Spleen (tissue), 11 donors: Measurements from ENCODE around the gene PALD1. TPM values are rescaled to one million over a fixed set of nuclear protein-coding genes. Genes with fewer than 3 reads are reported as not detected.

Experiments used
- DNase-seq: peaks from one replicate; pipeline ENCODE4 v3.0.0-alpha.2; 2020
- H3K27ac ChIP-seq, 8 donors: fragments of 200-600 bp; sonication (generic) in 7 of 8; 1 replicate in 4 of 8; 2 replicates in 4 of 8; pipeline versions ENCODE4 v1.5.0 to v1.8.0; 2016 to 2021; ENCODE audit warnings: inconsistent platforms in 4 of 8, mild to moderate bottlenecking in 4 of 8, moderate library complexity in 1 of 8
- H3K27me3 ChIP-seq, 7 donors: fragments of 200-600 bp; sonication (generic) in 6 of 7; replicated peaks in 1 of 7; 1 replicate in 4 of 7; 2 replicates in 3 of 7; pipeline versions ENCODE4 v1.5.0 to v1.8.0; 2016 to 2021; ENCODE audit warnings: inconsistent platforms in 3 of 7, mild to moderate bottlenecking in 1 of 7
- H3K36me3 ChIP-seq, 6 donors: fragments of 200-600 bp; sonication (generic) in 5 of 6; 1 replicate in 4 of 6; 2 replicates in 2 of 6; pipeline versions ENCODE4 v1.5.0 to v1.8.0; 2016 to 2021; ENCODE audit warnings: inconsistent platforms in 2 of 6
- H3K4me1 ChIP-seq, 6 donors: fragments of 200-600 bp; sonication (generic) in 5 of 6; 1 replicate in 3 of 6; 2 replicates in 3 of 6; pipeline versions ENCODE4 v1.5.0 to v1.8.0; 2016 to 2021; ENCODE audit warnings: inconsistent platforms in 3 of 6
- H3K4me3 ChIP-seq, 8 donors: fragments of 200-600 bp; sonication (generic) in 7 of 8; 1 replicate in 4 of 8; 2 replicates in 4 of 8; pipeline versions ENCODE4 v1.5.0 to v1.8.0; 2016 to 2021; ENCODE audit warnings: inconsistent platforms in 4 of 8, mild to moderate bottlenecking in 4 of 8, moderate library complexity in 2 of 8
- H3K9me3 ChIP-seq, 8 donors: fragments of 200-600 bp; sonication (generic) in 7 of 8; 1 replicate in 4 of 8; 2 replicates in 4 of 8; pipeline versions ENCODE4 v1.5.0 to v1.8.0; 2016 to 2021; ENCODE audit warnings: inconsistent platforms in 4 of 8
- POLR2A ChIP-seq, 3 donors: fragments of 450-650 bp; IDR thresholded peaks; one replicate each; pipeline ENCODE4 v1.5.1; 2017; ENCODE audit warnings: antibody characterized with exemption in 3 of 3, mild to moderate bottlenecking in 1 of 3
- POLR2AphosphoS5 ChIP-seq, 3 donors: sonication (generic); formaldehyde crosslinking; IDR thresholded peaks; one replicate each; pipeline ENCODE4 v1.5.1; 2017; ENCODE audit warnings: antibody characterized with exemption in 3 of 3
- WGBS, 5 donors: extraction: QIAGEN DNeasy Blood & Tissue Kit in 3 of 5; methylation state at CpG; one replicate each; pipeline versions ENCODE4 v1.1.5 to v1.1.7; 2013 to 2018; 5-methylcytosine and 5-hydroxymethylcytosine counted together
- intact Hi-C: fragments of 100-400 bp; cut with DNase I; formaldehyde crosslinking; loops from one replicate; pipeline ENCODE4 v1.15.0; 2023; ENCODE audit warnings: low total_unique reads
- polyA plus RNA-seq, 3 donors: library from polyadenylated mRNA; stranded (reverse); fragments of 200-250 nt; gene quantifications; one replicate each; pipeline ENCODE4 v1.2.1, GENCODE V29; 2013
- total RNA-seq, 7 donors: library from RNA; depleted of rRNA in 3 of 7; stranded (reverse); fragments of >200 nt in 3 of 7; fragmentation: NEBNext Ultra II Directional in 4 of 7; extraction: Animal tissue kit (Norgen Biotek cat#: 25700) in 4 of 7; gene quantifications; one replicate each; pipeline versions ENCODE4 v1.1.0 to v1.2.1, GENCODE V29; 2016 to 2021
- TF ChIP-seq, protein P1 (sequence below), 11 experiments: fragments of 200-600 bp in 7 of 11; fragments of 450-650 bp in 4 of 11; sonication (generic) in 4 of 11; IDR thresholded peaks in 8 of 11; conservative IDR thresholded peaks in 3 of 11; 1 replicate in 7 of 11; 2 replicates in 4 of 11; pipeline versions ENCODE4 v1.4.0 to v1.8.0; 2016 to 2021; ENCODE audit warnings: antibody characterized with exemption in 11 of 11, inconsistent platforms in 4 of 11, mild to moderate bottlenecking in 1 of 11
- donor health status: healthy with polysubstance abuse.
- donor health status: DM: no; HTN: no; CAD: no; lungs with moderate emphysema.
- donor health status: DM: no; HTN: no; CAD: no.
- donor health status: Bipolar disorder and iron deficiency.
- donor health status: healthy.
- donor health status: DM: no; HTN: no; CAD: no.
- donor health status: DM: yes; HTN: yes; CAD: no.

The PALD1 gene
- total and polyA plus RNA-seq, 10 donors, result 7.7 to 27.8 (median 19.5) TPM

GRCh38 chr10:70544431-70545340 lies 66.1 kb downstream of the PALD1 start:
- Histone ChIP-seq H3K36me3 (peaks cover 0 to 43% (median 5%) of the 10 kb centered on the region in 6 donors), H3K27ac (no peak overlapping the region), H3K9me3 (no peaks in the 10 kb centered on the region), H3K4me1 (peaks cover 0 to 2% (median 0%) of the 10 kb centered on the region in 6 donors), H3K4me3 (no peak overlapping the region), H3K27me3 (no peaks in the 10 kb centered on the region)
- 75 to 86% (median 81%) methylated on average over 12 of the region's 12 CpGs for WGBS, 5 donors
- intact Hi-C loops, result loop anchor here (5.0 kb wide), 1 partner anchor 82 kb away; no protein-coding TSS in a partner anchor
- peak; percentile 57 for DNase-seq
- TF ChIP-seq, protein P1, sequence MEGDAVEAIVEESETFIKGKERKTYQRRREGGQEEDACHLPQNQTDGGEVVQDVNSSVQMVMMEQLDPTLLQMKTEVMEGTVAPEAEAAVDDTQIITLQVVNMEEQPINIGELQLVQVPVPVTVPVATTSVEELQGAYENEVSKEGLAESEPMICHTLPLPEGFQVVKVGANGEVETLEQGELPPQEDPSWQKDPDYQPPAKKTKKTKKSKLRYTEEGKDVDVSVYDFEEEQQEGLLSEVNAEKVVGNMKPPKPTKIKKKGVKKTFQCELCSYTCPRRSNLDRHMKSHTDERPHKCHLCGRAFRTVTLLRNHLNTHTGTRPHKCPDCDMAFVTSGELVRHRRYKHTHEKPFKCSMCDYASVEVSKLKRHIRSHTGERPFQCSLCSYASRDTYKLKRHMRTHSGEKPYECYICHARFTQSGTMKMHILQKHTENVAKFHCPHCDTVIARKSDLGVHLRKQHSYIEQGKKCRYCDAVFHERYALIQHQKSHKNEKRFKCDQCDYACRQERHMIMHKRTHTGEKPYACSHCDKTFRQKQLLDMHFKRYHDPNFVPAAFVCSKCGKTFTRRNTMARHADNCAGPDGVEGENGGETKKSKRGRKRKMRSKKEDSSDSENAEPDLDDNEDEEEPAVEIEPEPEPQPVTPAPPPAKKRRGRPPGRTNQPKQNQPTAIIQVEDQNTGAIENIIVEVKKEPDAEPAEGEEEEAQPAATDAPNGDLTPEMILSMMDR (IDR thresholded peaks at IDR 0.05 in 8 of 11, conservative IDR thresholded peaks at IDR 0.05 in 3 of 11), result no peak
- TF ChIP-seq POLR2A (IDR thresholded peaks at IDR 0.05), result no peak
- no peak for TF ChIP-seq POLR2AphosphoS5 (IDR thresholded peaks at IDR 0.05)

DNA sequence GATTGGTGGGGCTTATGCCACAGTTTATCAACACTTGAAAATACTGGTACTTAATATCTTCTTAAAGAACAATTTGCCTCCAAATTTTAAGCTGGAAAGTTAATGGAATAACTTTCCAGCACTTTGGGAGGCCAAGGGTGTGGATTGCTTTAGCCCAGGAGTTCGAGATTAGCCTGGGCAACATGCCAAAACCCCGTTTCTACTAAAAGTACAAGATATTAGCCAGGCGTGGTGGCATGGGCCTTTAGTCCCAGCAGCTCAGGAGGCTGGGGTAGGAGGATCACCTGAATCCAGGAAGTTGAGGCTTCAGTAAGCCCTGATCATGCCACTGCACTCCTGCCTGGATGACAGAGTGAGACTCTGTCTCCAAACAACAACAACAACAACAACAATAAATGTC lies 68.0 kb downstream of the PALD1 start:
- WGBS, 5 donors, result 37 to 63% (median 56%) methylated on average over 3 of the region's 3 CpGs
- peaks cover 0 to 40% (median 8%) of the 10 kb centered on the region in 6 donors for H3K36me3 ChIP-seq
- no peak overlapping the region for H3K27ac ChIP-seq
- H3K4me3 ChIP-seq, result no peak overlapping the region
- intact Hi-C loops, result no loop called here
- peaks cover 0 to 5% (median 0%) of the 10 kb centered on the region in 6 donors for H3K4me1 ChIP-seq
- no peaks in the 10 kb centered on the region for H3K9me3 ChIP-seq
- TF ChIP-seq POLR2A (IDR thresholded peaks at IDR 0.05) (no peak), POLR2AphosphoS5 (IDR thresholded peaks at IDR 0.05) (no peak)
- TF ChIP-seq, protein P1 (IDR thresholded peaks at IDR 0.05 in 8 of 11, conservative IDR thresholded peaks at IDR 0.05 in 3 of 11), result no peak
- no peak for DNase-seq
- H3K27me3 ChIP-seq, result no peaks in the 10 kb centered on the region

DNA sequence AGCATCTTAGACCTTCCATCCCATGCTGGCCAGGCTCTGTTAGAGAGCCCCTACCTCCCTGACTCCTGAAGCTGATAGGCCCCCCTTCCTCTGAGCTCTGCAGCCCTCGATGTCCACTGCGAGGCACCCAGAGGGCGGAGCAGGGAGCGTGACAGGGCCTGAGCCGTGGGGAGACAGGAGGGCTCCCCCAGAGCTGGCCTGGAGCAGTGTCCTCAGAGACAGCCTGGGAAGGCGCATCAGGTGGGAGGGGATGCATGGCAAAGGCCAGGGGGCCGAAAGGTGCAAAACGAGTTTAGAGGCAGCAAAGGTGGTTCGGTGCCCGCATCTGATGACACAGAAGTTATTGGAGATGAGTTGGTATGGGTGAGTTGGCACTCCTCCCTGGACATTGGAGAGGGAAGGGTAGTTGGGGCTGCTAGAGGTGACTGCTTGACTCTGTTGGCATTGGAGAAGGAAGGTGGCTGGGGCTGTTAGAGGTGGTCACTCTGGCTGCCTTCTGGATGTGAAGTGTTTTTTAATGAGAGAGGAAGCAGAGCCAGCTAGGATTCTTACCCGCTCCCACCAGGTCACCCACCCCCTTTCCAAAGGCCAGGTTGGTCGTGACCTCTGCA lies 70.9 kb downstream of the PALD1 start:
- DNase-seq, result no peak
- peaks cover 0 to 51% (median 15%) of the 10 kb centered on the region in 6 donors for H3K36me3 ChIP-seq
- H3K27ac ChIP-seq, result no peak overlapping the region
- H3K4me1 ChIP-seq, result peaks cover 0 to 5% (median 0%) of the 10 kb centered on the region in 6 donors
- H3K27me3 ChIP-seq, result no peaks in the 10 kb centered on the region
- TF ChIP-seq, protein P1 (IDR thresholded peaks at IDR 0.05 in 8 of 11, conservative IDR thresholded peaks at IDR 0.05 in 3 of 11), result no peak
- TF ChIP-seq POLR2A (IDR thresholded peaks at IDR 0.05), result no peak
- no peak for TF ChIP-seq POLR2AphosphoS5 (IDR thresholded peaks at IDR 0.05)
- no peaks in the 10 kb centered on the region for H3K9me3 ChIP-seq
- WGBS, 5 donors, result 83 to 88% (median 86%) methylated on average over 11 to 12 of the region's 12 CpGs
- intact Hi-C loops, result no loop called here
- no peak overlapping the region for H3K4me3 ChIP-seq
